ENCODE measurements around the gene PCIF1. TPM values are rescaled to one million over a fixed set of nuclear protein-coding genes. Genes with fewer than 3 reads are reported as not detected.
"Not testable (repeated sequence)": the region's sequence is repeated elsewhere in the genome, so short reads cannot be mapped to it uniquely, and the experiment has no call there.

PCIF1 gene
- total RNA-seq, 1 donor from 2014 or later = 43.1 TPM

- TF ChIP-seq CTCF (IDR thresholded peaks at IDR 0.05) = no peak
- intact Hi-C loops (cut with DNase I) = no loop called here
- H3K27ac ChIP-seq = no peak overlapping the region
- no peaks in the 10 kb centered on the region for H3K9me3 ChIP-seq
- ATAC-seq (peak; percentile 11), DNase-seq (no peak)
- H3K4me3 ChIP-seq = no peak overlapping the region
- no peaks in the 10 kb centered on the region for H3K27me3 ChIP-seq
- H3K4me1 ChIP-seq = no peaks in the 10 kb centered on the region
- peaks cover 61% of the 10 kb centered on the region for H3K36me3 ChIP-seq
These were observed 35.2 kb upstream of the PCIF1 start for GRCh38 chr20:45899046-45899835.

GRCh38 chr20:45901332-45901731 lies 33.2 kb upstream of the PCIF1 start:
- H3K27me3 ChIP-seq; H3K27ac ChIP-seq; intact Hi-C loops (cut with DNase I); H3K9me3 ChIP-seq; H3K4me1 ChIP-seq; ATAC-seq; DNase-seq; H3K4me3 ChIP-seq: not testable (repeated sequence)
- peaks cover 40% of the 10 kb centered on the region for H3K36me3 ChIP-seq

- intact Hi-C loops (cut with DNase I) = no loop called here
- Histone ChIP-seq H3K36me3 (peaks cover 32% of the 10 kb centered on the region), H3K4me3 (no peak overlapping the region), H3K9me3 (no peaks in the 10 kb centered on the region), H3K27ac (no peak overlapping the region), H3K4me1 (no peaks in the 10 kb centered on the region), H3K27me3 (no peaks in the 10 kb centered on the region)
- no peak for TF ChIP-seq CTCF (IDR thresholded peaks at IDR 0.05)
- ATAC-seq (no peak), DNase-seq (no peak)
These were observed 32.2 kb upstream of the PCIF1 start for GRCh38 chr20:45902199-45902701.

GRCh38 chr20:45904583-45905504 lies 29.6 kb upstream of the PCIF1 start:
- DNase-seq (no peak), ATAC-seq (peak; percentile 5)
- no peak overlapping the region for H3K4me3 ChIP-seq
- H3K27ac ChIP-seq = no peak overlapping the region
- intact Hi-C loops (cut with DNase I) = no loop called here
- TF ChIP-seq CTCF (IDR thresholded peaks at IDR 0.05) = no peak
- peaks cover 12% of the 10 kb centered on the region for H3K36me3 ChIP-seq
- H3K27me3 ChIP-seq = no peaks in the 10 kb centered on the region
- no peaks in the 10 kb centered on the region for H3K4me1 ChIP-seq
- no peaks in the 10 kb centered on the region for H3K9me3 ChIP-seq

- Histone ChIP-seq H3K27ac (no peak overlapping the region), H3K9me3 (no peaks in the 10 kb centered on the region), H3K36me3 (peaks cover 6% of the 10 kb centered on the region), H3K4me1 (no peaks in the 10 kb centered on the region), H3K4me3 (no peak overlapping the region), H3K27me3 (no peaks in the 10 kb centered on the region)
- ATAC-seq = no peak
- intact Hi-C loops (cut with DNase I) = no loop called here
- no peak for TF ChIP-seq CTCF (IDR thresholded peaks at IDR 0.05)
- DNase-seq = no peak
These were observed 28.9 kb upstream of the PCIF1 start for GRCh38 chr20:45905505-45906079.
